Ishikawa (cell line): ENCODE results near the gene DCDC2.

Experiments
- CEBPB ChIP-seq: IDR thresholded peaks from 2 replicates; pipeline ENCODE4 v1.6.1; 2012
- CREB1 ChIP-seq: IDR thresholded peaks from 2 replicates; pipeline ENCODE4 v1.6.1; 2012; ENCODE audit warnings: low read depth
- EGR1 ChIP-seq: IDR thresholded peaks from 2 replicates; pipeline ENCODE4 v1.6.1; 2012
- EP300 ChIP-seq: IDR thresholded peaks from 2 replicates; pipeline ENCODE4 v1.6.1; 2012; ENCODE audit warnings: borderline replicate concordance
- FOXM1 ChIP-seq: IDR thresholded peaks from 2 replicates; pipeline ENCODE4 v1.6.1; 2012; ENCODE audit warnings: low read depth, borderline replicate concordance
- NFIC ChIP-seq: IDR thresholded peaks from 2 replicates; pipeline ENCODE4 v1.6.1; 2012
- RAD21 ChIP-seq: IDR thresholded peaks from 2 replicates; pipeline ENCODE4 v1.6.1; 2012; ENCODE audit warnings: low read depth
- TAF1 ChIP-seq: IDR thresholded peaks from 2 replicates; pipeline ENCODE4 v1.6.1; 2012; ENCODE audit warnings: low read depth, mild to moderate bottlenecking
- TCF12 ChIP-seq: IDR thresholded peaks from 2 replicates; pipeline ENCODE4 v1.6.1; 2012; ENCODE audit warnings: low read depth
- TEAD4 ChIP-seq: IDR thresholded peaks from 2 replicates; pipeline ENCODE4 v1.6.1; 2012
- YY1 ChIP-seq: IDR thresholded peaks from 2 replicates; pipeline ENCODE4 v1.6.1; 2012; ENCODE audit warnings: low read depth
- ZBTB7A ChIP-seq: IDR thresholded peaks from 2 replicates; pipeline ENCODE4 v1.6.1; 2012; ENCODE audit warnings: low read depth
- TF ChIP-seq, protein P1 (sequence below): IDR thresholded peaks from 2 replicates; pipeline ENCODE4 v1.6.1; 2012; ENCODE audit warnings: low read depth, mild to moderate bottlenecking
- TF ChIP-seq, protein P2 (sequence below): IDR thresholded peaks from 2 replicates; pipeline ENCODE4 v1.6.1; 2012
- TF ChIP-seq, protein P3 (sequence below): IDR thresholded peaks from 2 replicates; pipeline ENCODE4 v1.6.1; 2012

The DCDC2 gene

DNA sequence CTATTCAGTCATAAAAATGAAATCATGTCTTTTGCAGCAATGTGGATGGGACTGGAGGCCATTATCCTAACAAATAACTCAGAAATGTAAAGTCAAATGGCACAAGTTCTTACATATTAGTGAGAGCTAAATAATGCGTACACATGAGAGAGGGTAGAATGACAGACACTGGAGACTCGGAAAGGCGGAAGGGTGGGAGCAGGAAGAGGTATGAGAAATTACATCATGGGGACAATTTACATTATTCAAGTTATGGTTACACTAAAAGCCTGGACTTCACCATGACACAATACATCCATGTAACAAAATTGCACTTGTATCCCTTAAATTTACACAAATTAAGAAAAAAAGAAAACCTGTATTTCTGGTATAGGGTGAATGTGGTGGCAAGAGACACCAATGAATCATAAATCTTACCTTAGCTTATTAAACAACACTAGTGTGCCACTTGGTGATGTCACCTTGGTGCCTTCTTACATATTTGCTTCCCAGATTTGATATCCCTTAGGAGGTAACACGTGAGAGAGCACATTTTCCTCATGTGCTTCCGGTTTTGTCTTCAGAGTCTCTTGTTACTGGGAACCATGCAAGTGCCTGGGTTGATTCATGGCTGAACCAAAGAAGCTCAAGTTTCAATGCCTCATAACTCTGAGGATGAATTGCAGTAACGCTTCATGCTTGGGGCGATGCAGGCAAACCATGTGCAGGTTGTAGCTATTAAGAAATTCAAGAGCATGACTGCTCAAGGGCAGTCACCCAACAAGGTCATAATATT, 84.6 kb downstream of the DCDC2 start:
- TF ChIP-seq, protein P1, sequence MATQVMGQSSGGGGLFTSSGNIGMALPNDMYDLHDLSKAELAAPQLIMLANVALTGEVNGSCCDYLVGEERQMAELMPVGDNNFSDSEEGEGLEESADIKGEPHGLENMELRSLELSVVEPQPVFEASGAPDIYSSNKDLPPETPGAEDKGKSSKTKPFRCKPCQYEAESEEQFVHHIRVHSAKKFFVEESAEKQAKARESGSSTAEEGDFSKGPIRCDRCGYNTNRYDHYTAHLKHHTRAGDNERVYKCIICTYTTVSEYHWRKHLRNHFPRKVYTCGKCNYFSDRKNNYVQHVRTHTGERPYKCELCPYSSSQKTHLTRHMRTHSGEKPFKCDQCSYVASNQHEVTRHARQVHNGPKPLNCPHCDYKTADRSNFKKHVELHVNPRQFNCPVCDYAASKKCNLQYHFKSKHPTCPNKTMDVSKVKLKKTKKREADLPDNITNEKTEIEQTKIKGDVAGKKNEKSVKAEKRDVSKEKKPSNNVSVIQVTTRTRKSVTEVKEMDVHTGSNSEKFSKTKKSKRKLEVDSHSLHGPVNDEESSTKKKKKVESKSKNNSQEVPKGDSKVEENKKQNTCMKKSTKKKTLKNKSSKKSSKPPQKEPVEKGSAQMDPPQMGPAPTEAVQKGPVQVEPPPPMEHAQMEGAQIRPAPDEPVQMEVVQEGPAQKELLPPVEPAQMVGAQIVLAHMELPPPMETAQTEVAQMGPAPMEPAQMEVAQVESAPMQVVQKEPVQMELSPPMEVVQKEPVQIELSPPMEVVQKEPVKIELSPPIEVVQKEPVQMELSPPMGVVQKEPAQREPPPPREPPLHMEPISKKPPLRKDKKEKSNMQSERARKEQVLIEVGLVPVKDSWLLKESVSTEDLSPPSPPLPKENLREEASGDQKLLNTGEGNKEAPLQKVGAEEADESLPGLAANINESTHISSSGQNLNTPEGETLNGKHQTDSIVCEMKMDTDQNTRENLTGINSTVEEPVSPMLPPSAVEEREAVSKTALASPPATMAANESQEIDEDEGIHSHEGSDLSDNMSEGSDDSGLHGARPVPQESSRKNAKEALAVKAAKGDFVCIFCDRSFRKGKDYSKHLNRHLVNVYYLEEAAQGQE, result no peak
- TF ChIP-seq, protein P2, sequence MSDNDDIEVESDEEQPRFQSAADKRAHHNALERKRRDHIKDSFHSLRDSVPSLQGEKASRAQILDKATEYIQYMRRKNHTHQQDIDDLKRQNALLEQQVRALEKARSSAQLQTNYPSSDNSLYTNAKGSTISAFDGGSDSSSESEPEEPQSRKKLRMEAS, result peak; percentile 59; the same call in 1 of the 2 replicates

DNA sequence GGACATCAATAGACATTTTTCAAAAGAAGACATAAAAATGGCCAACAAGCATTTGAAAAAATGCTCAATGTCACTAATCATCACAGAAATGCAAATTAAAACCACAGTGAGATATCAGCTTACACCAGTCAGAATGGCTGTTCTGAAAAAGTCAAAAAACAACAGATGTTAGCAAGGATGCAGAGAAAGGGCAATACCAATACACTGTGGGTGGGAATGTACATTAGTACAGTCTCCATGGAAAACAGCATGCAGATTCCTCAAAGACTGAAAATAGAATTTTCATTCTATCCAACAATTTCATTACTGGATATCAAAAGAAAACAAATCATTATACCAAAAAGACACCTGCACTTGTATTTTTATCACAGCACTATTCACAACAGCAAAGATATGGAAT, 85.3 kb downstream of the DCDC2 start:
- TF ChIP-seq FOXM1, result 0 out of 2 replicates have a peak, but pooled peaks have one; percentile 19
- no peak for TF ChIP-seq TEAD4
- no peak for TF ChIP-seq CEBPB
- TF ChIP-seq CREB1, result no peak

DNA sequence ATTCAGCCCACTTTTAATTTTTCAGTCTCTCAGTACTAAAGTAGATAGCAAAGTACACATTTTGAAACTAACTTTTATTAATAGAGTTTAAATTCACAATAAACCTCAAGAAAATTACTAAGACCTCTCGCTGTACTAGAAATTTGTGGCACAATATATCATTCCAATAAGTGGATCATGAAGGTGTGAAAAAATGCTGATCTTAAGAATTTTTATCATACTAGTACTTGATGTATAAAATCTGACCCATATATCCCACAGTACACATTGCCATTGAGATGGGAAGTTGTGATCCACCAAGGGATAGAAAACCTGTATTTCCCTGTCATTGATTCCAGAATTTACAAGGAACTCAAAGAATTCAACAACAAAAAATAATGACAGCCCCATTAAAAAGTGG, 85.7 kb downstream of the DCDC2 start:
- TF ChIP-seq TEAD4, result no peak
- no peak for TF ChIP-seq RAD21
- TF ChIP-seq, protein P1, result no peak
- TF ChIP-seq TCF12, result no peak
- TF ChIP-seq ZBTB7A, result no peak
- no peak for TF ChIP-seq EGR1
- TF ChIP-seq CREB1, result no peak
- no peak for TF ChIP-seq TAF1
- TF ChIP-seq CEBPB, result no peak
- TF ChIP-seq NFIC, result no peak
- no peak for TF ChIP-seq YY1
- TF ChIP-seq EP300, result no peak

DNA sequence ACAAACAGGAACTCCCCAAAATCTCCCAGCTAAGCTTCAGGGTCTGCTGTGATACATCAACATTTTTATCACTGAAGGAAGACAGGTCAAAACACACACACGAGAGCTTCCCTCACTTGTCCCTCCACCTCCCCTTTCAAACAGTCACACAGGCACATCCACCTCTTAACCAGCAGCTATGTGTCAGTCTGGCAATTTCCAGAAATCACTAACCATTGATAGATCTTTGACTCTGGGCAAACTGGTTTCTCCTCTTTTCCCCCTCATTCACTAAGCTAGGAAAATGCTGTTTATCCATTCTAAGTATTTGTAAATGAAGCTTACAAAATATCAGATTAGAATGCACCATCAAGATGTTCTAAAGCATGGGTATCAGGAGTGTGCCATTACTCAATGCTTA, 87.8 kb downstream of the DCDC2 start:
- no peak for TF ChIP-seq TEAD4
- no peak for TF ChIP-seq FOXM1
- no peak for TF ChIP-seq NFIC
- TF ChIP-seq YY1, result no peak
- no peak for TF ChIP-seq RAD21
- TF ChIP-seq TCF12, result no peak
- no peak for TF ChIP-seq TAF1
- no peak for TF ChIP-seq CEBPB
- no peak for TF ChIP-seq ZBTB7A
- TF ChIP-seq, protein P2, result no peak
- no peak for TF ChIP-seq EGR1
- no peak for TF ChIP-seq EP300
- TF ChIP-seq, protein P1, result no peak
- TF ChIP-seq, protein P3, sequence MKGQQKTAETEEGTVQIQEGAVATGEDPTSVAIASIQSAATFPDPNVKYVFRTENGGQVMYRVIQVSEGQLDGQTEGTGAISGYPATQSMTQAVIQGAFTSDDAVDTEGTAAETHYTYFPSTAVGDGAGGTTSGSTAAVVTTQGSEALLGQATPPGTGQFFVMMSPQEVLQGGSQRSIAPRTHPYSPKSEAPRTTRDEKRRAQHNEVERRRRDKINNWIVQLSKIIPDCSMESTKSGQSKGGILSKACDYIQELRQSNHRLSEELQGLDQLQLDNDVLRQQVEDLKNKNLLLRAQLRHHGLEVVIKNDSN, result no peak
- no peak for TF ChIP-seq CREB1

DNA sequence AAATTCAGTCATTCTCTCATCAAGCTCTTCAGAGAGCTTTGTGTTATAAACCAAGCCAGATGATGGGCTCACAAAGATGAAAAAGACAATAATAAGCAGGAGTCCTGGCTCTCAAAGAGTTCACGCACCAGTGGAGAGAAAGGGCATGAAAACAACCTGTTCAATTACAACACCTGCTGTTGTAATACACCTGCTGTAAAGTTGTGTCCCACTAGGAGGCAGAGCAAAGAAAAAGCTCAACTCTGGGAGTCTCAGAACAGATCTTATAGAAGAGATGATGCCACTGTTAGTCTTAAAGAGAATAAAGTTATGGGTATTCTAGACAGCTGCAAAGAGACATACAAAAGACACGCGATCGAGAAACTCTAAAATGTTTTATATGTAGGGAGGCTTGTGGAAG, 100.6 kb downstream of the DCDC2 start:
- TF ChIP-seq FOXM1 (no peak), TEAD4 (no peak), NFIC (no peak), CEBPB (no peak), CREB1 (no peak), TCF12 (no peak), TAF1 (no peak), RAD21 (no peak), EGR1 (no peak), EP300 (no peak), YY1 (no peak)
- TF ChIP-seq, protein P2, result no peak
- TF ChIP-seq, protein P3, result no peak
- TF ChIP-seq, protein P1, result no peak
